ENCODE data around the gene NOX5. TPM values are rescaled to one million over a fixed set of nuclear protein-coding genes. Genes with fewer than 3 reads are reported as not detected.
"Not testable (repeated sequence)": the region's sequence is repeated elsewhere in the genome, so short reads cannot be mapped to it uniquely, and the experiment has no call there.

The NOX5 gene
- total and polyA plus RNA-seq, 8 donors, result under 0.01 to 0.92 (median 0.18) TPM; not detected in 2

DNA sequence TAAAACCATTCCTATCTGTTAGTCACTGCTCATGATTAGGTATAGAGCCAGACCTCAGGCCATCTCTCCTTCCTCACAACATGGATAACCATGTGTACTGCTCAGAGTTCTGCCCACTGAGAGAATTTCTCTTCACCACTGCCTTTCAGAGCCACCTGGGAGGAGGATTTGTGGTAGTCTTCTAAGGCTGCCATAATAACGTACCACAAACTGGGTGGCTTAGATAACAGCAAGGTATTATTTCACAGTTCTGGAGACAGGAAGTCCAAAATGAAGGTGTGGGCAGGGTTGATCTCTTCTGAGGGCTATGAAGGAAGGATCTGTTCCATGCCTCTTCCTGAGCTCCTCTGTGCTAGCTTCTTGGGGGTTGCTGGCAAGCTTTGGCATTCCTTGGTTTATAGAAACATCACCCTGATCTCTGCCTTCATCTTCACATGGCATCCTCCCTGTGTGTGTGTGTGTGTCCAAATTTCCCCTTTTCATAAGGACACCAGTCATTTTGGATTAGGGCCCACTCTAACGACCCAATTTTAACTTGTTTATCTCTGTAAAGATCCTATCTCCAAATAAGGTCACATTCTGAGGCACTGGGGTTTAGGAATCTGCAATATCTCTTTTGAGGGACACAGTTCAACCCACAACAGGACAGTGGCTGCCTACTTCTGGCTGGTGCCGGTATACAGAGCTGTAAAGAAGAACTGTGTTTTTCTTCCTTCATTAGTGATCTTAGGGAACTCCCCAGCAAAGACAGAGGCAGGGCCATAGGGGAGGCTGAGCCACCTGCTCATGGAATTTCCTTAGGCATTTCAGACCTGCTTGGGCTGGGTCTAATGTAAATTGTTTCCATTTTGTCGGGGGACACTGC is 42.1 kb upstream of the NOX5 start:
- intact Hi-C loops (cut with DNase I; ENCODE audit: low total_unique reads), result no loop called here
- Histone ChIP-seq H3K27me3 (peaks cover 0 to 4% (median 0%) of the 10 kb centered on the region in 3 donors), H3K4me1 (peaks cover 0 to 8% (median 4%) of the 10 kb centered on the region in 4 donors), H3K36me3 (no peaks in the 10 kb centered on the region), H3K27ac (no peak overlapping the region), H3K4me3 (no peak overlapping the region), H3K9me3 (peaks cover 0 to 35% (median 22%) of the 10 kb centered on the region in 4 donors)
- 27 to 50% (median 43%) methylated on average over 4 of the region's 4 CpGs for WGBS, 5 donors
- DNase-seq, result no peak
- TF ChIP-seq EP300 (IDR thresholded peaks at IDR 0.05), result no peak
- no peak for TF ChIP-seq POLR2AphosphoS5 (IDR thresholded peaks at IDR 0.05)
- TF ChIP-seq, protein P1, sequence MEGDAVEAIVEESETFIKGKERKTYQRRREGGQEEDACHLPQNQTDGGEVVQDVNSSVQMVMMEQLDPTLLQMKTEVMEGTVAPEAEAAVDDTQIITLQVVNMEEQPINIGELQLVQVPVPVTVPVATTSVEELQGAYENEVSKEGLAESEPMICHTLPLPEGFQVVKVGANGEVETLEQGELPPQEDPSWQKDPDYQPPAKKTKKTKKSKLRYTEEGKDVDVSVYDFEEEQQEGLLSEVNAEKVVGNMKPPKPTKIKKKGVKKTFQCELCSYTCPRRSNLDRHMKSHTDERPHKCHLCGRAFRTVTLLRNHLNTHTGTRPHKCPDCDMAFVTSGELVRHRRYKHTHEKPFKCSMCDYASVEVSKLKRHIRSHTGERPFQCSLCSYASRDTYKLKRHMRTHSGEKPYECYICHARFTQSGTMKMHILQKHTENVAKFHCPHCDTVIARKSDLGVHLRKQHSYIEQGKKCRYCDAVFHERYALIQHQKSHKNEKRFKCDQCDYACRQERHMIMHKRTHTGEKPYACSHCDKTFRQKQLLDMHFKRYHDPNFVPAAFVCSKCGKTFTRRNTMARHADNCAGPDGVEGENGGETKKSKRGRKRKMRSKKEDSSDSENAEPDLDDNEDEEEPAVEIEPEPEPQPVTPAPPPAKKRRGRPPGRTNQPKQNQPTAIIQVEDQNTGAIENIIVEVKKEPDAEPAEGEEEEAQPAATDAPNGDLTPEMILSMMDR (IDR thresholded peaks at IDR 0.05), result no peak
- TF ChIP-seq POLR2A (IDR thresholded peaks at IDR 0.05), result no peak

DNA sequence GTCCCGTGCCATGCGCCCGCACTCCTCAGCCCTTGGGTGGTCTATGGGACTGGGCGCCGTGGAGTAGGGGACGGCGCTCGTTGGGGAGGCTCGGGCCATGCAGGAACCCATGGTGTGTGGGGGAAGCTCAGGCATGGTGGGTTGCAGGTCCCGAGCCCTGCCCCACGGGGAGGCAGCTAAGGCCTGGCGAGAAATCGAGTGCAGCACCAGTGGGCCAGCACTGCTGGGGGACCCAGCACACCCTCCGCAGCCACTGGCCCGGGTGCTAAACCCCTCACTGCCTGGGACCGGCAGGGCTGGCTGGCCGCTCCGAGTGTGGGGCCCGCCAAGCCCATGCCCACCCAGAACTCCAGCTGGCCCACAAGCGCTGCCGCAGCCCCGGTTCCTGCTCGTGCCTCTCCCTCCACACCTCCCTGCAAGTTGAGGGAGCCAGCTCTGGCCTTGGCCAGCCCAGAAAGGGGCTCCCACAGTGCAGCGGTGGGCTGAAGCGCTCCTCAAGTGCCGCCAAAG is 38.8 kb upstream of the NOX5 start:
- H3K9me3 ChIP-seq, result peaks cover 0 to 14% (median 5%) of the 10 kb centered on the region in 4 donors
- H3K27ac ChIP-seq; DNase-seq; H3K4me1 ChIP-seq; H3K36me3 ChIP-seq; intact Hi-C loops (cut with DNase I; ENCODE audit: low total_unique reads); H3K27me3 ChIP-seq; H3K4me3 ChIP-seq: not testable (repeated sequence)
- WGBS, 5 donors, result 96 to 98% (median 97%) methylated on average over 5 to 26 of the region's 26 CpGs

DNA sequence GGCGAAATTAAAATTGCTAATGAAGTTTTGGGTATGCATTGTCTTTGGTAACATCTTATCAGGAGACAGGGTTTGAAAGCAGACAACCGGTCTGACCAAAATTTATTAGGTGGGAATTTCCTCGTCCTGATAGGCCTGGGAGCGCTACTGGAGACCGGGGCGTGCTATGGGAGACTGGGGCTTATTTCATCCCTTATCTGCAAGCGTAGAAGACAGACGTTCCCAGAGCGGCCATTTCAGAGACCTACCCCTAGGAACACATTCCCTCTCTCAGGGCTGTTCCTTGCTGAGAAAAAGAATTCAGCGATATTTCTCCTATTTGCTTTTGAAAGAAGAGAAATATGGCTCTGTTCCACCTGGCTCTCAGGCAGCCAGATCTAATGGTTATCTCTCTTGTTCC is 37.1 kb upstream of the NOX5 start:
- H3K27me3 ChIP-seq; DNase-seq; H3K36me3 ChIP-seq; H3K27ac ChIP-seq; H3K4me1 ChIP-seq; intact Hi-C loops (cut with DNase I; ENCODE audit: low total_unique reads); H3K4me3 ChIP-seq: not testable (repeated sequence)
- H3K9me3 ChIP-seq, result peaks cover 0 to 14% (median 5%) of the 10 kb centered on the region in 4 donors
- 84 to 95% (median 93%) methylated on average over 10 of the region's 10 CpGs for WGBS, 5 donors

DNA sequence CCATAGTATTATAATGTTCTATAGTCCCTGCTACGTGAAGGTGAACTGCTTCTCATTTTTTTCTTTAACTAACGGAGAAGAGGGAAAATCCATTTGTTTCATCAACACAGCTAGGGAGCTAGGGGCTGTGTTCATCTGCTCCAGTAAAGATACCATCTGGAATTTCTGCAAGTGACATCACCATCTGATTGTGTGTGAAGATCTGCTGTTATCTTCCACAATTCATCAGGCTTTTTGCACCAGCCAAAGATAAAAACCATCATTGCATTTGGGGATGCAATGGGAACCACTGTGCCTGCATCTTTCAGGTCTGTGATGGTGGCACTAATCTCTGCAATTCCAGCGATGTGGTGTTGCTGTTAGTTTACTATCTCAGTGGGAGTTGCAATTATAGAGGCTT is 35.5 kb upstream of the NOX5 start:
- Histone ChIP-seq H3K27me3 (peaks cover 0 to 4% (median 0%) of the 10 kb centered on the region in 3 donors), H3K9me3 (peaks cover 0 to 14% (median 5%) of the 10 kb centered on the region in 4 donors), H3K4me3 (no peak overlapping the region), H3K27ac (no peak overlapping the region), H3K36me3 (no peaks in the 10 kb centered on the region), H3K4me1 (peaks cover 0 to 6% (median 0%) of the 10 kb centered on the region in 4 donors)
- TF ChIP-seq, protein P1 (IDR thresholded peaks at IDR 0.05), result no peak
- TF ChIP-seq POLR2A (IDR thresholded peaks at IDR 0.05) (no peak), EP300 (IDR thresholded peaks at IDR 0.05) (no peak), POLR2AphosphoS5 (IDR thresholded peaks at IDR 0.05) (no peak)
- intact Hi-C loops (cut with DNase I; ENCODE audit: low total_unique reads), result no loop called here
- no peak for DNase-seq
- 63 to 80% (median 75%) methylated on average over 3 of the region's 3 CpGs for WGBS, 5 donors

DNA sequence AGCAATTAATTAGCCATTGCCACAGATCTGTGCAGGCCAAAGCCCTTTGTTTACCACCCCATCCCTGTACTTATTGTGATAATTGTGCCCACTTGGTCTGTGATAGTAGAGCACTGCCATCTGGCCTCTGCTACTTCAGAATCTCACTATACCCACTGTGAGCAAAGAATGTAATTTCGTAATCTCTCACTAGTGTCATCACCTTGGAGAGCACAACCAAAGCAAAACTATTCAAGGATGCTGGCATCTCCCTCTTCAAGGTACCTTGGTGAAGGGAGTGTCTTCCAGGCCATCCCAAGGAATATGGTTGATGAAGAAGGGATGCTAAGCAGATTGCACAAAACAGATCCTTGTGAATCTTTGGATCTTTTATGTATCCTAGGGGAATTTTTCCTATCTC is 34.7 kb upstream of the NOX5 start:
- intact Hi-C loops (cut with DNase I; ENCODE audit: low total_unique reads), result no loop called here
- Histone ChIP-seq H3K27ac (no peak overlapping the region), H3K4me1 (peaks cover 0 to 8% (median 0%) of the 10 kb centered on the region in 4 donors), H3K27me3 (peaks cover 0 to 4% (median 0%) of the 10 kb centered on the region in 3 donors), H3K9me3 (peaks cover 0 to 14% (median 5%) of the 10 kb centered on the region in 4 donors), H3K36me3 (no peaks in the 10 kb centered on the region), H3K4me3 (no peak overlapping the region)
- DNase-seq, result no peak
- 81 to 97% (median 90%) methylated on average over 1 of the region's 1 CpG for WGBS, 5 donors
- TF ChIP-seq EP300 (IDR thresholded peaks at IDR 0.05) (no peak), POLR2AphosphoS5 (IDR thresholded peaks at IDR 0.05) (no peak), POLR2A (IDR thresholded peaks at IDR 0.05) (no peak)
- TF ChIP-seq, protein P1 (IDR thresholded peaks at IDR 0.05), result no peak

All from stomach (tissue), 9 donors.